ENCODE results near the gene VWA5B2. TPM values are rescaled to one million over a fixed set of nuclear protein-coding genes. Genes with fewer than 3 reads are reported as not detected.

The VWA5B2 gene
- total RNA-seq, 1 experiment from 2014 or later, result 2.7 TPM

DNA sequence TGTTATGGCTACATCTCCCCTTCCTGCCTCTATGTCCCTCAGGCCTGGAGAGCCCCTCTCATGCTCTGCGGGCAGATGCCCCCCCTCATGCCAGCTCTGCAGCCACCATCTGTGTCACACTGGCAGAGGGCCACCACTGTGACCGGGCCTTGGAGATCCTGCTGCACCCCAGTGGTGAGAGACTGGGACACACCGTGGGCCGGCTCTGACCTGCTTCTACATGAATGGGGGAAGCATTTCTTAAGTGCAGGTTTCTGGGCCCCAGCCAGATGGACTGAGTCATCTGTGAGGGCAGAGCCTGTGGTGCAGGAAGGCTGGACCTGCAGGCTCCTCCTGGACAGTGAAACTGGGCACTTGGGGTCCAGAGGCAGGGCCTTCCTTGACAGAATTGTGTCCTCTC lies 4.8 kb downstream of the VWA5B2 start:
- no peak overlapping the region for H2BK15ac ChIP-seq (ENCODE audit: low read depth, low read length)
- no peaks in the 10 kb centered on the region for H3K9me3 ChIP-seq (ENCODE audit: control insufficient read depth, low read depth, low read length)
- Mint-ChIP-seq H3K9me3 (no peaks in the 10 kb centered on the region), H3K27me3 (ENCODE audit: low read depth) (peaks cover 41% of the 10 kb centered on the region), H3K36me3 (ENCODE audit: insufficient read depth in 1 of 3, low read depth in 3 of 3) (no peaks in the 10 kb centered on the region; a peak in 1 of 7 replicates), H3K27ac (no peak overlapping the region), H3K4me1 (peaks cover 0 to 8% of the 10 kb centered on the region in 2 experiments; a peak in 3 of 4 replicates), H3K4me3 (no peak overlapping the region)
- no peak overlapping the region for H2AK5ac ChIP-seq (ENCODE audit: insufficient read length, low read length)
- H2BK20ac ChIP-seq (ENCODE audit: low read depth, low read length, poor library complexity, severe bottlenecking), result no peak overlapping the region
- no peak for TF ChIP-seq CTCF (conservative IDR thresholded peaks at IDR 0.05)
- WGBS (ENCODE audit: extremely low coverage, insufficient read length, low lambda C conversion rate), result no CpG with 5 or more reads among the region's 4 CpGs
- H3K9ac ChIP-seq (ENCODE audit: extremely low read depth, insufficient read length, low read length), result no peak overlapping the region
- no peaks in the 10 kb centered on the region for H3K79me2 ChIP-seq (ENCODE audit: insufficient read depth, low read length)
- H3K4me1 ChIP-seq (ENCODE audit: insufficient read depth, low read length), result no peaks in the 10 kb centered on the region
- no peak overlapping the region for H3T11ph ChIP-seq (ENCODE audit: low read length)
- no peak overlapping the region for H2BK120ac ChIP-seq (ENCODE audit: low read depth, low read length, poor library complexity, severe bottlenecking)
- H3K4ac ChIP-seq (ENCODE audit: low read depth, low read length), result no peak overlapping the region
- no peak overlapping the region for H3K4me2 ChIP-seq (ENCODE audit: insufficient read depth, insufficient read length, low read length)
- H3K56ac ChIP-seq (ENCODE audit: insufficient read length, low read depth, low read length), result no peak overlapping the region
- H3K14ac ChIP-seq (ENCODE audit: insufficient read depth, low read length), result no peak overlapping the region
- H4K20me1 ChIP-seq (ENCODE audit: control insufficient read depth, insufficient read depth, insufficient read length), result no peaks in the 10 kb centered on the region
- no peak for DNase-seq
- no peak overlapping the region for H2BK12ac ChIP-seq (ENCODE audit: insufficient read length, low read depth, low read length)
- H3K27ac ChIP-seq (ENCODE audit: insufficient read length, low read depth, low read length), result no peak overlapping the region
- H2AFZ ChIP-seq (ENCODE audit: low read length), result no peak overlapping the region
- H2BK5ac ChIP-seq (ENCODE audit: insufficient read length, low read length), result no peak overlapping the region
- H3K23ac ChIP-seq (ENCODE audit: insufficient read length, low read depth, low read length), result no peak overlapping the region
- no peak overlapping the region for H3K18ac ChIP-seq (ENCODE audit: insufficient read length, low read depth, low read length)
- H3K23me2 ChIP-seq (ENCODE audit: insufficient read length, low read depth, low read length, poor library complexity, severe bottlenecking), result peaks cover 15% of the 10 kb centered on the region
- H4K91ac ChIP-seq (ENCODE audit: insufficient read length, low read depth, low read length), result no peak overlapping the region
- H3K27me3 ChIP-seq (ENCODE audit: insufficient read depth, low read length), result peaks cover 27% of the 10 kb centered on the region
- H4K5ac ChIP-seq (ENCODE audit: insufficient read length, low read depth, low read length), result no peak overlapping the region
- H3K79me1 ChIP-seq (ENCODE audit: insufficient read depth, low read depth, low read length, poor library complexity, severe bottlenecking), result no peaks in the 10 kb centered on the region
- H4K8ac ChIP-seq (replicated peaks; ENCODE audit: insufficient read length, low read depth, low read length), result no peak overlapping the region
